SH-SY5Y (cell line): ENCODE measurements around the gene EEFSEC.

ENCODE experiments used
- GATA2 ChIP-seq: IDR thresholded peaks from 2 replicates; pipeline ENCODE4 v1.6.1; 2011; ENCODE audit warnings: mild to moderate bottlenecking, low read depth, low read length
- GATA3 ChIP-seq: IDR thresholded peaks from 2 replicates; pipeline ENCODE4 v1.6.1; 2011; ENCODE audit warnings: low read depth, mild to moderate bottlenecking, low read length, moderate library complexity

Gene EEFSEC

GRCh38 chr3:128167973-128168674 lies 14.8 kb downstream of the EEFSEC start:
- TF ChIP-seq GATA2 = no peak
- no peak for TF ChIP-seq GATA3

- TF ChIP-seq GATA2 (no peak), GATA3 (no peak)
Measured at GRCh38 chr3:128168836-128169235, 15.6 kb downstream of the EEFSEC start.

GRCh38 chr3:128170866-128171516 lies 17.7 kb downstream of the EEFSEC start:
- TF ChIP-seq GATA3 = peak; percentile 77
- TF ChIP-seq GATA2 = peak; percentile 85

- TF ChIP-seq GATA3 (no peak), GATA2 (peak; percentile 46; the same call in 1 of the 2 replicates)
Measured at GRCh38 chr3:128173200-128173599, 19.9 kb downstream of the EEFSEC start.

GRCh38 chr3:128173849-128174248 lies 20.6 kb downstream of the EEFSEC start:
- TF ChIP-seq GATA3 = no peak

- TF ChIP-seq GATA2 (no peak), GATA3 (no peak)
Measured at GRCh38 chr3:128174675-128175590, 21.7 kb downstream of the EEFSEC start.

- TF ChIP-seq GATA3 (no peak), GATA2 (no peak)
Measured at GRCh38 chr3:128175768-128176167, 22.5 kb downstream of the EEFSEC start.

- TF ChIP-seq GATA2 (no peak), GATA3 (no peak)
Measured at GRCh38 chr3:128176276-128176833, 23.1 kb downstream of the EEFSEC start.

GRCh38 chr3:128177865-128178264 lies 24.6 kb downstream of the EEFSEC start:
- TF ChIP-seq GATA3 (no peak), GATA2 (no peak)

GRCh38 chr3:128178782-128179483 lies 25.7 kb downstream of the EEFSEC start:
- TF ChIP-seq GATA2 = no peak
- no peak for TF ChIP-seq GATA3

- TF ChIP-seq GATA3 (no peak), GATA2 (peak; percentile 70)
Measured at GRCh38 chr3:128179484-128179819, 26.2 kb downstream of the EEFSEC start.

GRCh38 chr3:128180436-128180835 lies 27.2 kb downstream of the EEFSEC start:
- no peak for TF ChIP-seq GATA3
- TF ChIP-seq GATA2 = no peak

- TF ChIP-seq GATA2 = no peak
- TF ChIP-seq GATA3 = no peak
Measured at GRCh38 chr3:128180913-128181312, 27.6 kb downstream of the EEFSEC start.

- no peak for TF ChIP-seq GATA3
- TF ChIP-seq GATA2 = no peak
Measured at GRCh38 chr3:128182656-128183055, 29.4 kb downstream of the EEFSEC start.
